K562 (cell line): ENCODE results near the gene RNF223. TPM values are rescaled to one million over a fixed set of nuclear protein-coding genes. Genes with fewer than 3 reads are reported as not detected.

ENCODE experiments used
- ATF7 ChIP-seq: fragments of 450-650 bp; IDR thresholded peaks from 2 replicates; pipeline ENCODE4 v1.7.1; 2014; ENCODE audit warnings: mild to moderate bottlenecking, moderate library complexity
- CEBPG ChIP-seq, 3 experiments: fragments of 200-800 bp in 1 of 3; sonication (Bioruptor generic) in 1 of 3; sonication (generic) in 1 of 3; formaldehyde crosslinking in 1 of 3; IDR thresholded peaks in 2 of 3; conservative IDR thresholded peaks in 1 of 3; 2 replicates each; pipeline versions ENCODE4 v1.6.1 to v1.8.0; 2016 to 2022; ENCODE audit warnings: missing compliant biosample characterization in 2 of 3, missing genetic modification characterization in 2 of 3, mild to moderate bottlenecking in 1 of 3, missing genetic modification reagents in 1 of 3
- CTBP1 ChIP-seq: fragments of 450-650 bp; IDR thresholded peaks from 2 replicates; pipeline ENCODE4 v1.6.1; 2016; ENCODE audit warnings: borderline replicate concordance
- FIP1L1 ChIP-seq: fragments of 200-400 bp; formaldehyde crosslinking; IDR thresholded peaks from 2 replicates; pipeline ENCODE4 v1.6.1; 2018; ENCODE audit warnings: mild to moderate bottlenecking, low read depth, low read length; ENCODE audit not compliant: poor library complexity, severe bottlenecking
- FOXJ3 ChIP-seq: sonication (generic); formaldehyde crosslinking; IDR thresholded peaks from 2 replicates; pipeline ENCODE4 v1.4.0; 2020; ENCODE audit warnings: mild to moderate bottlenecking, missing genetic modification reagents
- GABPB1 ChIP-seq: sonication (generic); formaldehyde crosslinking; IDR thresholded peaks from 2 replicates; pipeline ENCODE4 v1.8.0; 2022; ENCODE audit warnings: mild to moderate bottlenecking, missing genetic modification reagents
- GATAD2B ChIP-seq: fragments of 450-650 bp; IDR thresholded peaks from 2 replicates; pipeline ENCODE4 v1.6.1; 2017; ENCODE audit warnings: mild to moderate bottlenecking, borderline replicate concordance
- HNRNPL ChIP-seq: fragments of 200-400 bp; formaldehyde crosslinking; IDR thresholded peaks from 2 replicates; pipeline ENCODE4 v1.6.1; 2017; ENCODE audit warnings: low read depth, mild to moderate bottlenecking, low read length
- KDM2B ChIP-seq: fragments of 250-450 bp; sonication (Bioruptor Pico); IDR thresholded peaks from 2 replicates; pipeline ENCODE4 v1.8.0; 2021; ENCODE audit warnings: mild to moderate bottlenecking, moderate library complexity
- KDM4B ChIP-seq, 2 experiments: fragments of 450-650 bp in 1 of 2; sonication (generic) in 1 of 2; IDR thresholded peaks; 2 replicates each; pipeline ENCODE4 v1.6.1; 2016 to 2017; ENCODE audit warnings: borderline replicate concordance in 2 of 2, antibody characterized with exemption in 1 of 2, low read depth in 1 of 2, mild to moderate bottlenecking in 1 of 2
- RB1 ChIP-seq: fragments of 450-650 bp; IDR thresholded peaks from 2 replicates; pipeline ENCODE4 v1.6.1; 2017; ENCODE audit warnings: low read depth, mild to moderate bottlenecking
- RCOR1 ChIP-seq, 2 experiments: IDR thresholded peaks; 2 replicates each; pipeline ENCODE4 v1.6.1; 2012; ENCODE audit warnings: low read depth in 2 of 2, low read length in 2 of 2, borderline replicate concordance in 1 of 2, improper control_type of control experiment in 1 of 2
- RHOXF2B ChIP-seq: fragments of 250-450 bp; sonication (Bioruptor Pico); conservative IDR thresholded peaks from 2 replicates; pipeline ENCODE4 v1.5.1; 2021
- XRCC3 ChIP-seq: fragments of 450-650 bp; IDR thresholded peaks from 2 replicates; pipeline ENCODE4 v1.6.1; 2017; ENCODE audit warnings: mild to moderate bottlenecking, moderate library complexity
- ZNF282 ChIP-seq: sonication (generic); formaldehyde crosslinking; IDR thresholded peaks from 2 replicates; pipeline ENCODE4 v1.8.1; 2023; ENCODE audit warnings: missing genetic modification reagents
- ZNF584 ChIP-seq: fragments of 200-800 bp; sonication (Bioruptor generic); IDR thresholded peaks from 2 replicates; pipeline ENCODE4 v1.6.1; 2016; ENCODE audit warnings: low read depth, mild to moderate bottlenecking, missing genetic modification characterization, missing compliant biosample characterization
- polyA plus RNA-seq, 8 experiments: library from polyadenylated mRNA; depleted of rRNA in 4 of 8; stranded (reverse) in 5 of 8; unstranded in 3 of 8; fragments of >200 nt; fragmentation: Nextera tagmentation in 2 of 8; fragmentation: Illumina TruSeq in 1 of 8; extraction: Ambion mirVana in 2 of 8; extraction: Trizol in 1 of 8; gene quantifications; 2 replicates each; pipeline versions ENCODE4 v1.2.1 to v1.2.3, GENCODE V29; 2011 to 2014; ENCODE audit warnings: inconsistent platforms in 1 of 8, missing spikeins in 1 of 8
- total RNA-seq, 7 experiments: library from RNA; depleted of rRNA in 6 of 7; stranded (reverse); fragments of >200 nt in 6 of 7; fragmentation: Illumina TruSeq in 2 of 7; extraction: Trizol in 2 of 7; gene quantifications; 2 replicates each; pipeline versions ENCODE4 v1.2.1 to v1.2.3, GENCODE V29; 2011 to 2021; ENCODE audit warnings: low replicate concordance in 1 of 7
- TF ChIP-seq, protein P1 (sequence below): fragments of 450-650 bp; IDR thresholded peaks from 2 replicates; pipeline ENCODE4 v1.6.1; 2016; ENCODE audit warnings: borderline replicate concordance
- TF ChIP-seq, protein P2 (sequence below): fragments of 450-650 bp; IDR thresholded peaks from 2 replicates; pipeline ENCODE4 v1.6.1; 2016; ENCODE audit warnings: low read depth, mild to moderate bottlenecking, moderate library complexity
- TF ChIP-seq, protein P3 (sequence below): fragments of 200-800 bp; sonication (Bioruptor generic); IDR thresholded peaks from 2 replicates; pipeline ENCODE4 v1.6.1; 2017; ENCODE audit warnings: missing genetic modification characterization, missing compliant biosample characterization

RNF223 gene
- total and polyA plus RNA-seq, 9 of the 15 experiments (the other 6 are each of a cell fraction or from before 2014, with no cell fraction given) = 0.04 to 0.32 TPM; not detected in 7

DNA sequence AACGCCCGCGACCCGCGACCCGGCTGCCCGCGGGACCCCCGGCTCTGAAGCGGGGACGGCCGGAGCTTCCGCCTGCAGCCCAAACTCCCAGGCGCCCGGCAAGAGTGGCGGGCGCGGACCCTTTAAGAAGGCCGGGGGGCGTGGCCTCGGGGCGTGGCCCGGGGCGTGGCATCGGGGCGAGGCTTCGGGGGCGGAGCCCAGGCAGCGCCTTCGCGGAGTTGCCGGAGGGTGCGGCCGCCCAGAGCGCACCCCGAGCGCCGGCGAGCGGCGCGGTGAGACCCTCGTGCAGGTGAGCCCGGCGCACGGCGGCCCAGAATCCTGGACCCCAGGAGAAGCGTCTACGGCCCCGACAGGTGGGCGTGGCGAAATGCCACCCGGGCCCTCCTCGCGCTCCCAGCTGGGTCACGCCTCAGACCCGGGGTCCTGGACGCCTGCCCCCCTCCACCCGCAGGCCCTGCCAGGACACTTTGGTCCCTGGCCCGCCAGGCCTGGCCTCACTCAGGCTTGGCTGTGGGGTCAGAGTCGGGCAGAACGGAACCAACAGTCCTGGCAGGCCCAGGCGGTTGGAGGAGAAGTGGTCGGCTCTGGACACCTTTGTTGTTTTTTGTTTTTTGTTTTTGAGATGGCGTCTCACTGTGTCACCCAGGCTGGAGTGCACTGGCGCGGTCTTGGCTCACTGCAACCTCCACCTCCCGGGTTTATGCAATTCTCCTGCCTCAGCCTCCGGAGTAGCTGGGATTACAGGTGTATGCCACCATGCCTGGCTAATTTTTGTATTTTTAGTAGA, 14.4 kb downstream of the RNF223 start (continued):
- TF ChIP-seq FIP1L1 (peak; percentile 54), HNRNPL (0 out of 2 replicates have a peak, but pooled peaks have one; percentile 70), CTBP1 (peak; percentile 89), KDM4B (IDR thresholded peaks at IDR 0.05; ENCODE audit: borderline replicate concordance in 2 of 2, low read depth in 1 of 2) (0 out of 4 replicates have a peak, but pooled peaks of 1 of the 2 experiments have one; percentile 33), RB1 (peak; percentile 79; the same call in 1 of the 2 replicates), ATF7 (peak; percentile 54; the same call in 1 of the 2 replicates), CEBPG (CRISPR knock-in tag; IDR thresholded peaks at IDR 0.05) (no peak), CEBPG (tag; conservative IDR thresholded peaks at IDR 0.05 in 1 of 2, IDR thresholded peaks at IDR 0.05 in 1 of 2) (no peak), RHOXF2B (CRISPR knock-in tag) (0 out of 2 replicates have a peak, but pooled peaks have one; percentile 32), ZNF282 (CRISPR knock-in tag) (0 out of 2 replicates have a peak, but pooled peaks have one; percentile 67), RCOR1 (IDR thresholded peaks at IDR 0.05; ENCODE audit: borderline replicate concordance in 1 of 2, low read depth in 2 of 2, low read length in 2 of 2) (peak in 1 of 2 experiments; percentile 27; a peak in 1 of 4 replicates), KDM2B (CRISPR knock-in tag) (peak; percentile 85; the same call in 1 of the 2 replicates), GABPB1 (peak; percentile 25), FOXJ3 (CRISPR knock-in tag) (no peak), GATAD2B (0 out of 2 replicates have a peak, but pooled peaks have one; percentile 55), ZNF584 (CRISPR knock-in tag) (no peak), XRCC3 (no peak)
- TF ChIP-seq, protein P1, sequence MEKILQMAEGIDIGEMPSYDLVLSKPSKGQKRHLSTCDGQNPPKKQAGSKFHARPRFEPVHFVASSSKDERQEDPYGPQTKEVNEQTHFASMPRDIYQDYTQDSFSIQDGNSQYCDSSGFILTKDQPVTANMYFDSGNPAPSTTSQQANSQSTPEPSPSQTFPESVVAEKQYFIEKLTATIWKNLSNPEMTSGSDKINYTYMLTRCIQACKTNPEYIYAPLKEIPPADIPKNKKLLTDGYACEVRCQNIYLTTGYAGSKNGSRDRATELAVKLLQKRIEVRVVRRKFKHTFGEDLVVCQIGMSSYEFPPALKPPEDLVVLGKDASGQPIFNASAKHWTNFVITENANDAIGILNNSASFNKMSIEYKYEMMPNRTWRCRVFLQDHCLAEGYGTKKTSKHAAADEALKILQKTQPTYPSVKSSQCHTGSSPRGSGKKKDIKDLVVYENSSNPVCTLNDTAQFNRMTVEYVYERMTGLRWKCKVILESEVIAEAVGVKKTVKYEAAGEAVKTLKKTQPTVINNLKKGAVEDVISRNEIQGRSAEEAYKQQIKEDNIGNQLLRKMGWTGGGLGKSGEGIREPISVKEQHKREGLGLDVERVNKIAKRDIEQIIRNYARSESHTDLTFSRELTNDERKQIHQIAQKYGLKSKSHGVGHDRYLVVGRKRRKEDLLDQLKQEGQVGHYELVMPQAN = 0 out of 2 replicates have a peak, but pooled peaks have one; percentile 21
- TF ChIP-seq, protein P2, sequence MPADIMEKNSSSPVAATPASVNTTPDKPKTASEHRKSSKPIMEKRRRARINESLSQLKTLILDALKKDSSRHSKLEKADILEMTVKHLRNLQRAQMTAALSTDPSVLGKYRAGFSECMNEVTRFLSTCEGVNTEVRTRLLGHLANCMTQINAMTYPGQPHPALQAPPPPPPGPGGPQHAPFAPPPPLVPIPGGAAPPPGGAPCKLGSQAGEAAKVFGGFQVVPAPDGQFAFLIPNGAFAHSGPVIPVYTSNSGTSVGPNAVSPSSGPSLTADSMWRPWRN = no peak
- TF ChIP-seq, protein P3, sequence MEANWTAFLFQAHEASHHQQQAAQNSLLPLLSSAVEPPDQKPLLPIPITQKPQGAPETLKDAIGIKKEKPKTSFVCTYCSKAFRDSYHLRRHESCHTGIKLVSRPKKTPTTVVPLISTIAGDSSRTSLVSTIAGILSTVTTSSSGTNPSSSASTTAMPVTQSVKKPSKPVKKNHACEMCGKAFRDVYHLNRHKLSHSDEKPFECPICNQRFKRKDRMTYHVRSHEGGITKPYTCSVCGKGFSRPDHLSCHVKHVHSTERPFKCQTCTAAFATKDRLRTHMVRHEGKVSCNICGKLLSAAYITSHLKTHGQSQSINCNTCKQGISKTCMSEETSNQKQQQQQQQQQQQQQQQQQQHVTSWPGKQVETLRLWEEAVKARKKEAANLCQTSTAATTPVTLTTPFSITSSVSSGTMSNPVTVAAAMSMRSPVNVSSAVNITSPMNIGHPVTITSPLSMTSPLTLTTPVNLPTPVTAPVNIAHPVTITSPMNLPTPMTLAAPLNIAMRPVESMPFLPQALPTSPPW (CRISPR knock-in tag) = peak; percentile 48
